SHP77 (cell line): ENCODE data around the gene F9.

Experiments
- DNase-seq, 2 experiments: peaks; one replicate each; lab custom pipeline; 2025; lab: John Stamatoyannopoulos, UW

Gene F9

GRCh38 chrX:139600105-139600504, 69.6 kb downstream of the F9 start:
- no peak for DNase-seq
